H9 (cell line): ENCODE measurements around the gene CDYL. TPM values are rescaled to one million over a fixed set of nuclear protein-coding genes. Genes with fewer than 3 reads are reported as not detected.

ENCODE experiments used
- DNase-seq: peaks from one replicate; pipeline ENCODE4 v3.0.0-alpha.2; 2017
- H2AFZ ChIP-seq: one replicate; pipeline ENCODE4 v1.6.1; 2013; ENCODE audit warnings: mild to moderate bottlenecking, low read length, control low read depth, moderate library complexity
- H2AK5ac ChIP-seq: 2 replicates; pipeline ENCODE4 v1.6.1; 2013; ENCODE audit warnings: low read length, control low read depth, mixed read lengths; ENCODE audit not compliant: insufficient read length
- H2BK120ac ChIP-seq: one replicate; pipeline ENCODE4 v1.6.1; 2013; ENCODE audit warnings: low read depth, mild to moderate bottlenecking, low read length, control low read depth, inconsistent platforms; ENCODE audit not compliant: poor library complexity, severe bottlenecking
- H2BK12ac ChIP-seq: 2 replicates; pipeline ENCODE4 v1.6.1; 2013; ENCODE audit warnings: low read length, control low read depth, mixed read lengths, low read depth; ENCODE audit not compliant: insufficient read length
- H2BK15ac ChIP-seq: 2 replicates; pipeline ENCODE4 v1.6.1; 2013; ENCODE audit warnings: low read depth, low read length, control low read depth
- H2BK20ac ChIP-seq: one replicate; pipeline ENCODE4 v1.6.1; 2013; ENCODE audit warnings: low read depth, mild to moderate bottlenecking, low read length, control low read depth, inconsistent platforms; ENCODE audit not compliant: poor library complexity, severe bottlenecking
- H2BK5ac ChIP-seq: 2 replicates; pipeline ENCODE4 v1.6.1; 2013; ENCODE audit warnings: low read length, control low read depth, mixed read lengths; ENCODE audit not compliant: insufficient read length
- H3K14ac ChIP-seq: 2 replicates; pipeline ENCODE4 v1.6.1; 2013; ENCODE audit warnings: low read length, control low read depth; ENCODE audit not compliant: insufficient read depth
- H3K18ac ChIP-seq: 2 replicates; pipeline ENCODE4 v1.6.1; 2013; ENCODE audit warnings: low read depth, mild to moderate bottlenecking, mixed read lengths, low read length, control low read depth; ENCODE audit not compliant: insufficient read length
- H3K23ac ChIP-seq: 2 replicates; pipeline ENCODE4 v1.6.1; 2013; ENCODE audit warnings: low read length, control low read depth, mixed read lengths, low read depth; ENCODE audit not compliant: insufficient read length
- H3K23me2 ChIP-seq: 2 replicates; pipeline ENCODE4 v1.6.1; 2013; ENCODE audit warnings: low read depth, mild to moderate bottlenecking, mixed read lengths, low read length, control low read depth; ENCODE audit not compliant: insufficient read length, poor library complexity, severe bottlenecking
- H3K27ac ChIP-seq: 2 replicates; pipeline ENCODE4 v1.5.1; 2013; ENCODE audit warnings: low read length, control low read depth, mixed read lengths, low read depth; ENCODE audit not compliant: insufficient read length
- H3K27me3 ChIP-seq: 2 replicates; pipeline ENCODE4 v1.6.1; 2013; ENCODE audit warnings: low read length, control low read depth, inconsistent platforms; ENCODE audit not compliant: insufficient read depth
- H3K4ac ChIP-seq: 2 replicates; pipeline ENCODE4 v1.6.1; 2013; ENCODE audit warnings: low read depth, mild to moderate bottlenecking, control low read depth, inconsistent platforms, low read length, moderate library complexity
- H3K4me1 ChIP-seq: 2 replicates; pipeline ENCODE4 v1.6.1; 2013; ENCODE audit warnings: low read length, control low read depth, inconsistent platforms; ENCODE audit not compliant: insufficient read depth
- H3K4me2 ChIP-seq: 2 replicates; pipeline ENCODE4 v1.6.1; 2013; ENCODE audit warnings: low read length, control low read depth, mixed read lengths; ENCODE audit not compliant: insufficient read length, insufficient read depth
- H3K56ac ChIP-seq: 2 replicates; pipeline ENCODE4 v1.6.1; 2013; ENCODE audit warnings: low read depth, mild to moderate bottlenecking, mixed read lengths, low read length, control low read depth; ENCODE audit not compliant: insufficient read length
- H3K79me1 ChIP-seq: 2 replicates; pipeline ENCODE4 v1.6.1; 2013; ENCODE audit warnings: low read depth, mild to moderate bottlenecking, moderate library complexity, low read length, control low read depth, inconsistent platforms; ENCODE audit not compliant: insufficient read depth, poor library complexity, severe bottlenecking
- H3K79me2 ChIP-seq: 2 replicates; pipeline ENCODE4 v1.6.1; 2013; ENCODE audit warnings: low read length, control low read depth, inconsistent platforms; ENCODE audit not compliant: insufficient read depth
- H3K9ac ChIP-seq: 2 replicates; pipeline ENCODE4 v1.6.1; 2013; ENCODE audit warnings: low read length, control low read depth, mixed read lengths; ENCODE audit not compliant: insufficient read length; ENCODE audit errors: extremely low read depth
- H3K9me3 ChIP-seq: one replicate; pipeline ENCODE4 v1.6.1; 2013; ENCODE audit warnings: low read depth, low read length, inconsistent platforms; ENCODE audit not compliant: control insufficient read depth
- H3T11ph ChIP-seq: one replicate; pipeline ENCODE4 v1.6.1; 2013; ENCODE audit warnings: mild to moderate bottlenecking, low read length, control low read depth, inconsistent platforms
- H4K20me1 ChIP-seq: one replicate; pipeline ENCODE4 v1.6.1; 2013; ENCODE audit not compliant: control insufficient read depth, insufficient read length, insufficient read depth
- H4K5ac ChIP-seq: 2 replicates; pipeline ENCODE4 v1.6.1; 2013; ENCODE audit warnings: low read depth, mild to moderate bottlenecking, mixed read lengths, low read length, control low read depth; ENCODE audit not compliant: insufficient read length
- H4K8ac ChIP-seq: replicated peaks from 2 replicates; pipeline ENCODE4 v1.6.1; 2013; ENCODE audit warnings: low read length, control low read depth, mixed read lengths, low read depth; ENCODE audit not compliant: insufficient read length
- H4K91ac ChIP-seq: 2 replicates; pipeline ENCODE4 v1.6.1; 2013; ENCODE audit warnings: low read depth, mild to moderate bottlenecking, moderate library complexity, mixed read lengths, low read length, control low read depth; ENCODE audit not compliant: insufficient read length
- H3K27ac Mint-ChIP-seq, 3 experiments: 2 replicates in 2 of 3; 3 replicates in 1 of 3; pipeline ENCODE4 v1.8.0; 2020 to 2021; ENCODE audit warnings: mixed read lengths in 3 of 3, mild to moderate bottlenecking in 1 of 3, moderate library complexity in 1 of 3
- H3K27me3 Mint-ChIP-seq: 2 replicates; pipeline ENCODE4 v1.8.0; 2021; ENCODE audit warnings: low read depth, mild to moderate bottlenecking, moderate library complexity, mixed read lengths
- H3K36me3 Mint-ChIP-seq, 3 experiments: 2 replicates in 2 of 3; 3 replicates in 1 of 3; pipeline ENCODE4 v1.8.0; 2020 to 2021; ENCODE audit warnings: low read depth in 3 of 3, mixed read lengths in 3 of 3; ENCODE audit not compliant: insufficient read depth in 1 of 3
- H3K4me1 Mint-ChIP-seq, 2 experiments: 2 replicates each; pipeline ENCODE4 v1.8.0; 2020; ENCODE audit warnings: mixed read lengths in 2 of 2
- H3K4me3 Mint-ChIP-seq, 2 experiments: 2 replicates in 1 of 2; 3 replicates in 1 of 2; pipeline ENCODE4 v1.8.0; 2020 to 2021; ENCODE audit warnings: mild to moderate bottlenecking in 2 of 2, mixed read lengths in 2 of 2, moderate library complexity in 1 of 2
- H3K9me3 Mint-ChIP-seq, 2 experiments: 2 replicates in 1 of 2; 3 replicates in 1 of 2; pipeline ENCODE4 v1.8.0; 2020; ENCODE audit warnings: mild to moderate bottlenecking in 2 of 2, mixed read lengths in 2 of 2, moderate library complexity in 1 of 2
- CTCF ChIP-seq: fragments of 200-600 bp; sonication (generic); conservative IDR thresholded peaks from 3 replicates; pipeline ENCODE4 v1.8.0; 2021; ENCODE audit warnings: antibody characterized with exemption, mild to moderate bottlenecking
- WGBS: extraction: QIAGEN DNeasy Blood & Tissue Kit; methylation state at CpG from one replicate; pipeline ENCODE4 v1.1.7; 2013; ENCODE audit warnings: missing lambda C conversion rate, low lambda C conversion rate, mixed read lengths; ENCODE audit not compliant: insufficient read length; ENCODE audit errors: extremely low coverage; 5-methylcytosine and 5-hydroxymethylcytosine counted together
- total RNA-seq: library from RNA; stranded (reverse); gene quantifications from 2 replicates; pipeline ENCODE4 v1.2.1, GENCODE V29; 2021

CDYL gene
- total RNA-seq, 1 experiment from 2014 or later = 95.0 TPM

- DNase-seq = no peak
- H3K9me3 Mint-ChIP-seq = no peaks in the 10 kb centered on the region
- no peak overlapping the region for H2AFZ ChIP-seq
- no peak overlapping the region for H2BK20ac ChIP-seq
- H3K79me2 ChIP-seq = peaks cover 17% of the 10 kb centered on the region; the same call in 1 of the 2 replicates
- no peaks in the 10 kb centered on the region for H3K27me3 Mint-ChIP-seq
- H3K18ac ChIP-seq = no peak overlapping the region
- no peak overlapping the region for H3K9ac ChIP-seq
- H3K23ac ChIP-seq = no peak overlapping the region
- no peaks in the 10 kb centered on the region for H3K9me3 ChIP-seq
- no peak overlapping the region; a peak in 1 of 7 replicates for H3K27ac Mint-ChIP-seq
- no peak overlapping the region for H2BK15ac ChIP-seq
- H2BK120ac ChIP-seq = no peak overlapping the region
- peaks cover 5% of the 10 kb centered on the region for H3K79me1 ChIP-seq
- H3K4me3 Mint-ChIP-seq = no peak overlapping the region
- TF ChIP-seq CTCF = no peak
- no peak overlapping the region for H4K8ac ChIP-seq
- no peak overlapping the region for H2BK5ac ChIP-seq
- H3K4me1 ChIP-seq = no peaks in the 10 kb centered on the region
- no peak overlapping the region for H3T11ph ChIP-seq
- no peak overlapping the region for H4K5ac ChIP-seq
- no peak overlapping the region for H3K56ac ChIP-seq
- H3K27me3 ChIP-seq = no peaks in the 10 kb centered on the region
- peaks cover 52 to 59% of the 10 kb centered on the region in 2 experiments for H3K4me1 Mint-ChIP-seq
- H3K14ac ChIP-seq = no peak overlapping the region
- no peak overlapping the region for H4K91ac ChIP-seq
- no CpG with 5 or more reads among the region's 3 CpGs for whole genome bisulfite sequencing
- no peak overlapping the region for H3K27ac ChIP-seq
- H3K4me2 ChIP-seq = no peak overlapping the region
- H3K23me2 ChIP-seq = no peaks in the 10 kb centered on the region
- H2BK12ac ChIP-seq = no peak overlapping the region
- peaks cover 8 to 16% (median 11%) of the 10 kb centered on the region in 3 experiments; a peak in 6 of 7 replicates for H3K36me3 Mint-ChIP-seq
- no peak overlapping the region for H2AK5ac ChIP-seq
- no peaks in the 10 kb centered on the region for H4K20me1 ChIP-seq
- no peak overlapping the region for H3K4ac ChIP-seq
Measured at GRCh38 chr6:4861564-4861963, 85.4 kb downstream of the CDYL start.
